Erythroblast (primary cell): ENCODE results near the gene PTPRN2.

Experiments
- GATA1 ChIP-seq: IDR thresholded peaks from 2 replicates; pipeline ENCODE4 v1.6.1; 2011; ENCODE audit warnings: low read depth, mild to moderate bottlenecking, control low read depth, low read length, moderate library complexity
- POLR2A ChIP-seq: IDR thresholded peaks from 2 replicates; pipeline ENCODE4 v1.6.1; 2011; ENCODE audit warnings: mild to moderate bottlenecking, low read length

DNA sequence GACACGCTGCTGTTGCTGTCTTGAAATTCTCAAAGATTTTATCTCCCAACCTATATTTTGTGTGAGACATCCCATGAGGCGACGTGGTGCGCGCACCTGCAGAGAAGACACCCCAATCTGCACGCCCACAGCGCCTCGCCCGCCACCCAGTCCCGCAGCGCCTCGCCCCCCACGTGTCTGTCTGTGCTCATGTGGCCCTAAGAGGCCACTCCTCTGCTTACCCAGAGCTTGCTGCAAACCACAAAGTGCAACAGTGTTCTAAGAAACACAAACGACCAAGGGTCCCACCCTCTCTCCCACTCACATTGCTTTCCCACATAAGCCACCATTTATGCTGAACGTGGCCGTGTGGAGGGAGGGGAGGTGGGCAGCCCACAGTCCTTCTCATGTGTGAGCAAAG, 287.2 kb downstream of the PTPRN2 start:
- TF ChIP-seq POLR2A = no peak
- TF ChIP-seq GATA1 = no peak
